B cell (primary cell): ENCODE data around the gene RNF26.

Experiments used
- CTCF ChIP-seq: fragments of 200-600 bp; IDR thresholded peaks from one replicate; pipeline ENCODE4 v1.8.0; 2022; ENCODE audit warnings: antibody characterized with exemption, mild to moderate bottlenecking
- EZH2 ChIP-seq: IDR thresholded peaks from 2 replicates; pipeline ENCODE4 v1.6.1; 2012; ENCODE audit warnings: borderline replicate concordance, low read depth, mild to moderate bottlenecking, moderate library complexity, low read length; ENCODE audit not compliant: insufficient read depth, poor library complexity, severe bottlenecking

- no peak for TF ChIP-seq CTCF
- TF ChIP-seq EZH2: no peak
These were observed 11.3 kb upstream of the RNF26 start for GRCh38 chr11:119322921-119323531.
